NCI-H2227 treated with DMSO at 0.1 percent for 48 hours (cell line): ENCODE data around the gene FRY.

Experiments used
- DNase-seq: peaks from one replicate; lab custom pipeline; 2025; lab: John Stamatoyannopoulos, UW

The FRY gene

GRCh38 chr13:32135056-32135390 is 103.4 kb downstream of the FRY start:
- DNase-seq, result no peak

GRCh38 chr13:32135655-32136054 is 104.1 kb downstream of the FRY start:
- DNase-seq, result no peak

- DNase-seq, result no peak
These were observed 104.5 kb downstream of the FRY start for GRCh38 chr13:32136061-32136460.

- DNase-seq, result no peak
These were observed 105.1 kb downstream of the FRY start for GRCh38 chr13:32136716-32137115.

- DNase-seq, result no peak
These were observed 107.7 kb downstream of the FRY start for GRCh38 chr13:32139251-32139650.

GRCh38 chr13:32140109-32140508 is 108.5 kb downstream of the FRY start:
- no peak for DNase-seq

- DNase-seq, result no peak
These were observed 109.9 kb downstream of the FRY start for GRCh38 chr13:32141462-32141861.

GRCh38 chr13:32142115-32142514 is 110.5 kb downstream of the FRY start:
- no peak for DNase-seq

GRCh38 chr13:32142956-32143375 is 111.4 kb downstream of the FRY start:
- DNase-seq, result no peak

GRCh38 chr13:32147193-32147592 is 115.6 kb downstream of the FRY start:
- no peak for DNase-seq

- DNase-seq, result no peak
These were observed 116.4 kb downstream of the FRY start for GRCh38 chr13:32147976-32148375.

- DNase-seq, result no peak
These were observed 118.7 kb downstream of the FRY start for GRCh38 chr13:32150239-32150638.

- DNase-seq, result no peak
These were observed 119.2 kb downstream of the FRY start for GRCh38 chr13:32150794-32151193.

- DNase-seq, result no peak
These were observed 119.7 kb downstream of the FRY start for GRCh38 chr13:32151240-32151639.

- DNase-seq, result no peak
These were observed 121.5 kb downstream of the FRY start for GRCh38 chr13:32153056-32153455.

GRCh38 chr13:32159137-32159869 is 127.7 kb downstream of the FRY start:
- DNase-seq, result no peak

- DNase-seq, result no peak
These were observed 130.9 kb downstream of the FRY start for GRCh38 chr13:32162395-32163005.

GRCh38 chr13:32164622-32165268 is 133.2 kb downstream of the FRY start:
- peak; percentile 60 for DNase-seq

- DNase-seq, result no peak
These were observed 134.2 kb downstream of the FRY start for GRCh38 chr13:32165796-32166195.

- no peak for DNase-seq
These were observed 136.6 kb downstream of the FRY start for GRCh38 chr13:32168131-32168530.

GRCh38 chr13:32170841-32171240 is 139.3 kb downstream of the FRY start:
- no peak for DNase-seq

- no peak for DNase-seq
These were observed 142.3 kb downstream of the FRY start for GRCh38 chr13:32173881-32174280.

- DNase-seq, result no peak
These were observed 142.8 kb downstream of the FRY start for GRCh38 chr13:32174366-32174765.
